ENCODE data around the gene CDYL2. TPM values are rescaled to one million over a fixed set of nuclear protein-coding genes. Genes with fewer than 3 reads are reported as not detected.

Gene CDYL2
- total RNA-seq, 1 experiment from 2014 or later: 7.6 TPM

DNA sequence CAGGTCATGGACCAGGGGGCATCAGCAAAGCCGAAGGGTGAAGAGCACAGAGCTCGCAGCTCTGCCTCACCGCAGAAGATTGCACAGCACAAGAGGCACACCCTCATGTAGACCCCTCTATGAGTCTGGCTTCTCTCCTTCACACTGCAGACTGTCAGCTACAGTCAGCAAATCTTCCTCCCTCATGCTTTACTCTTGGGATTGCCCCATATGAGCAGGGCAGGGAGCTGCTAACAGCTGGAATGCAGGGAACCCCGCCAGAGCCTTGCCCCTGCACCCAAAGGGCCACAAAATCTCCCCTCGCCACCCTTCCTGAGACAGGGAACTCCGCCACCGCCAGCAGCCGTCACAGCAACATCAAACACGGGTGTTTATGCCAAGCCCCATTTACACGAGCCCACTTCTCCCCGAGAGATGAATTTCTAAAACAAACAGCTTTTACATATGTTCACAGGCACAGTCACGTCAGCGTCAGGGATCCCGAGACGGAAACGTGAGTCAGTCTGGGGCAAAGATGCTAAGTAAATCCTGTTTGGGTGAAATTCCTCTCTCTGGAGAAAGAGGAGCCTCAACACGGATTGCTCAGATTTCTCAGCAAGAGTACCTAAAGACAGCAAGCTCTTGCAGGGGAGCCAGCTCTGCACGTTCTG is 121.9 kb downstream of the CDYL2 start:
- no peaks in the 10 kb centered on the region for H3K9me3 ChIP-seq (ENCODE audit: low read length)
- no peaks in the 10 kb centered on the region for H3F3A ChIP-seq (ENCODE audit: low read length, unreplicated experiment)
- H3K36me3 ChIP-seq (ENCODE audit: low read depth, low read length): no peaks in the 10 kb centered on the region
- no peak overlapping the region for H3K4me2 ChIP-seq (ENCODE audit: low read length)
- no peak overlapping the region for H2AFZ ChIP-seq (ENCODE audit: low read length)
- no peak for TF ChIP-seq CTCF (conservative IDR thresholded peaks at IDR 0.05; ENCODE audit: low read depth, low read length)
- no peak for TF ChIP-seq EZH2 (IDR thresholded peaks at IDR 0.05; ENCODE audit: low read length, unreplicated experiment)
- TF ChIP-seq EZH2phosphoT487 (IDR thresholded peaks at IDR 0.05; ENCODE audit: borderline replicate concordance, low read length): no peak
- H4K20me1 ChIP-seq (ENCODE audit: low read length): no peaks in the 10 kb centered on the region
- no peaks in the 10 kb centered on the region for H3K9me2 ChIP-seq (replicated peaks; ENCODE audit: low read length)
- H3K27me3 ChIP-seq (ENCODE audit: low read length): no peaks in the 10 kb centered on the region
- no peak overlapping the region for H3K9ac ChIP-seq (ENCODE audit: low read length)
- H3K4me1 ChIP-seq (ENCODE audit: insufficient read depth, low read length): no peaks in the 10 kb centered on the region
- ChIA-PET POLR2A (ENCODE audit: unreplicated experiment) (no interaction called here), CTCF (no interaction called here)
- H3K4me3 ChIP-seq (ENCODE audit: low read length): no peak overlapping the region
- intact Hi-C loops (cut with micrococcal nuclease): no loop called here
- ATAC-seq: no peak
- DNase-seq: no peak
- no peaks in the 10 kb centered on the region for H3K79me2 ChIP-seq (ENCODE audit: low read length)
- no peak overlapping the region for H3K27ac ChIP-seq (ENCODE audit: low read length)
- BruUV-seq (replicated peaks): no TSS peak

GRCh38 chr16:80681436-80681835 is 123.0 kb downstream of the CDYL2 start:
- Histone ChIP-seq H4K20me1 (ENCODE audit: low read length) (no peaks in the 10 kb centered on the region), H2AFZ (ENCODE audit: low read length) (no peak overlapping the region), H3K4me3 (ENCODE audit: low read length) (no peak overlapping the region), H3K27me3 (ENCODE audit: low read length) (no peaks in the 10 kb centered on the region), H3K79me2 (ENCODE audit: low read length) (no peaks in the 10 kb centered on the region), H3K27ac (ENCODE audit: low read length) (no peak overlapping the region), H3K4me1 (ENCODE audit: insufficient read depth, low read length) (no peaks in the 10 kb centered on the region), H3K4me2 (ENCODE audit: low read length) (no peak overlapping the region), H3K9me2 (replicated peaks; ENCODE audit: low read length) (no peaks in the 10 kb centered on the region), H3K9me3 (ENCODE audit: low read length) (no peaks in the 10 kb centered on the region), H3K9ac (ENCODE audit: low read length) (no peak overlapping the region), H3F3A (ENCODE audit: low read length, unreplicated experiment) (no peaks in the 10 kb centered on the region), H3K36me3 (ENCODE audit: low read depth, low read length) (no peaks in the 10 kb centered on the region)
- ChIA-PET POLR2A (ENCODE audit: unreplicated experiment) (no interaction called here), CTCF (no interaction called here)
- DNase-seq (no peak), ATAC-seq (no peak)
- BruUV-seq (replicated peaks): no TSS peak
- no peak for TF ChIP-seq CTCF (conservative IDR thresholded peaks at IDR 0.05; ENCODE audit: low read depth, low read length)
- no peak for TF ChIP-seq EZH2phosphoT487 (IDR thresholded peaks at IDR 0.05; ENCODE audit: borderline replicate concordance, low read length)
- TF ChIP-seq EZH2 (IDR thresholded peaks at IDR 0.05; ENCODE audit: low read length, unreplicated experiment): no peak
- intact Hi-C loops (cut with micrococcal nuclease): no loop called here

DNA sequence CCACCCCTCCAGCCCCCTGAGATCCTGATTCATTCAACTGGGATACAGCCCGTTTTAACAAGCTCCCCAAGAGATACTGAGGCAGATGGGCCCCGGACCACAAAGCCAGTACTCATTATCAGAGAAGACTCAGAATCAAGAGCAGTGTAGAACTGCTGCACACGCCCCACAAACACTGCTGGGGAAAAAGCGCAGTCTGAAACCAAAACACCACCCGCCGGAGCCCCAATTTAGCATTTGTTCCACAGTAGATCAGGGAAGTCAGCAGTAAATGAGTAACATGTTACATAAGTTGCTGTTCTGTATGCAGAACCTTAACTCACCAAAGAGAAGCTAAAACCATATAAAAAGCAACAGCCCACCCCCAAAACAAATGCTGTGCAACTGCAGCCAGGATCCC is 123.6 kb downstream of the CDYL2 start:
- TF ChIP-seq EZH2phosphoT487 (IDR thresholded peaks at IDR 0.05; ENCODE audit: borderline replicate concordance, low read length) (no peak), EZH2 (IDR thresholded peaks at IDR 0.05; ENCODE audit: low read length, unreplicated experiment) (no peak), CTCF (conservative IDR thresholded peaks at IDR 0.05; ENCODE audit: low read depth, low read length) (no peak)
- Histone ChIP-seq H3K4me2 (ENCODE audit: low read length) (no peak overlapping the region), H3K9me2 (replicated peaks; ENCODE audit: low read length) (no peaks in the 10 kb centered on the region), H2AFZ (ENCODE audit: low read length) (no peak overlapping the region), H3F3A (ENCODE audit: low read length, unreplicated experiment) (no peaks in the 10 kb centered on the region), H3K9me3 (ENCODE audit: low read length) (no peaks in the 10 kb centered on the region), H3K9ac (ENCODE audit: low read length) (no peak overlapping the region), H3K4me1 (ENCODE audit: insufficient read depth, low read length) (no peaks in the 10 kb centered on the region), H3K27me3 (ENCODE audit: low read length) (no peaks in the 10 kb centered on the region), H3K36me3 (ENCODE audit: low read depth, low read length) (no peaks in the 10 kb centered on the region), H3K27ac (ENCODE audit: low read length) (no peak overlapping the region), H3K4me3 (ENCODE audit: low read length) (no peak overlapping the region), H3K79me2 (ENCODE audit: low read length) (no peaks in the 10 kb centered on the region), H4K20me1 (ENCODE audit: low read length) (no peaks in the 10 kb centered on the region)
- DNase-seq (no peak), ATAC-seq (no peak)
- ChIA-PET POLR2A (ENCODE audit: unreplicated experiment) (no interaction called here), CTCF (no interaction called here)
- no TSS peak for BruUV-seq (replicated peaks)
- intact Hi-C loops (cut with micrococcal nuclease): no loop called here
